HL-60 (cell line): ENCODE results near the gene TBCD.

Experiments used
- GABPA ChIP-seq: IDR thresholded peaks from 2 replicates; pipeline ENCODE4 v1.6.1; 2012; ENCODE audit warnings: low read depth
- POLR2AphosphoS5 ChIP-seq: IDR thresholded peaks from 2 replicates; pipeline ENCODE4 v1.6.1; 2012; ENCODE audit warnings: low read depth
- TF ChIP-seq, protein P1 (sequence below): IDR thresholded peaks from one replicate; pipeline ENCODE4 v1.5.1; 2011; ENCODE audit warnings: low read length, control low read depth, inconsistent platforms; ENCODE audit not compliant: insufficient read depth
- TF ChIP-seq, protein P2 (sequence below): IDR thresholded peaks from 2 replicates; pipeline ENCODE4 v1.6.1; 2012; ENCODE audit warnings: low read depth; ENCODE audit not compliant: insufficient replicate concordance

DNA sequence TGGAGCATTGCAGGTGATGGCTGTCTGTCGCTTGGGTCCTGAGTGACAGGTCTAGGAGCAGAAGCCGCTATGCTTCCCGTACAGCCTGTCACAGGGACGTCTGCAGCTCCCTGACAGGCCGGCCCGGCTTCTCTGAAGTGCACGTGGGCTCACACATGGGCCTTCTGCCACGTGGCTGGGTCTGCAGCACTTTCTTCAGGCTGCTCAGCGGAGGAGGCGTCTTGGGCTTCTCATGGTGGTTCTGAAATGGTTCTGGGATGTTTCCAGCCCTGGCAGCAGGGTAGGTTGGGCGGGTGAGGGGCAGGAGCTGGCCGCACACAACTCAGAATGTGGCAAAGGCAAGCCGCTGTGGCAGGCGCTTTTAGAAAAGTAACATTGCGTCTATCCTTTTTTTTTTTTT is 168.3 kb downstream of the TBCD start:
- TF ChIP-seq, protein P1, sequence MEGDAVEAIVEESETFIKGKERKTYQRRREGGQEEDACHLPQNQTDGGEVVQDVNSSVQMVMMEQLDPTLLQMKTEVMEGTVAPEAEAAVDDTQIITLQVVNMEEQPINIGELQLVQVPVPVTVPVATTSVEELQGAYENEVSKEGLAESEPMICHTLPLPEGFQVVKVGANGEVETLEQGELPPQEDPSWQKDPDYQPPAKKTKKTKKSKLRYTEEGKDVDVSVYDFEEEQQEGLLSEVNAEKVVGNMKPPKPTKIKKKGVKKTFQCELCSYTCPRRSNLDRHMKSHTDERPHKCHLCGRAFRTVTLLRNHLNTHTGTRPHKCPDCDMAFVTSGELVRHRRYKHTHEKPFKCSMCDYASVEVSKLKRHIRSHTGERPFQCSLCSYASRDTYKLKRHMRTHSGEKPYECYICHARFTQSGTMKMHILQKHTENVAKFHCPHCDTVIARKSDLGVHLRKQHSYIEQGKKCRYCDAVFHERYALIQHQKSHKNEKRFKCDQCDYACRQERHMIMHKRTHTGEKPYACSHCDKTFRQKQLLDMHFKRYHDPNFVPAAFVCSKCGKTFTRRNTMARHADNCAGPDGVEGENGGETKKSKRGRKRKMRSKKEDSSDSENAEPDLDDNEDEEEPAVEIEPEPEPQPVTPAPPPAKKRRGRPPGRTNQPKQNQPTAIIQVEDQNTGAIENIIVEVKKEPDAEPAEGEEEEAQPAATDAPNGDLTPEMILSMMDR = no peak
- TF ChIP-seq POLR2AphosphoS5 = no peak
- TF ChIP-seq GABPA = no peak
- TF ChIP-seq, protein P2, sequence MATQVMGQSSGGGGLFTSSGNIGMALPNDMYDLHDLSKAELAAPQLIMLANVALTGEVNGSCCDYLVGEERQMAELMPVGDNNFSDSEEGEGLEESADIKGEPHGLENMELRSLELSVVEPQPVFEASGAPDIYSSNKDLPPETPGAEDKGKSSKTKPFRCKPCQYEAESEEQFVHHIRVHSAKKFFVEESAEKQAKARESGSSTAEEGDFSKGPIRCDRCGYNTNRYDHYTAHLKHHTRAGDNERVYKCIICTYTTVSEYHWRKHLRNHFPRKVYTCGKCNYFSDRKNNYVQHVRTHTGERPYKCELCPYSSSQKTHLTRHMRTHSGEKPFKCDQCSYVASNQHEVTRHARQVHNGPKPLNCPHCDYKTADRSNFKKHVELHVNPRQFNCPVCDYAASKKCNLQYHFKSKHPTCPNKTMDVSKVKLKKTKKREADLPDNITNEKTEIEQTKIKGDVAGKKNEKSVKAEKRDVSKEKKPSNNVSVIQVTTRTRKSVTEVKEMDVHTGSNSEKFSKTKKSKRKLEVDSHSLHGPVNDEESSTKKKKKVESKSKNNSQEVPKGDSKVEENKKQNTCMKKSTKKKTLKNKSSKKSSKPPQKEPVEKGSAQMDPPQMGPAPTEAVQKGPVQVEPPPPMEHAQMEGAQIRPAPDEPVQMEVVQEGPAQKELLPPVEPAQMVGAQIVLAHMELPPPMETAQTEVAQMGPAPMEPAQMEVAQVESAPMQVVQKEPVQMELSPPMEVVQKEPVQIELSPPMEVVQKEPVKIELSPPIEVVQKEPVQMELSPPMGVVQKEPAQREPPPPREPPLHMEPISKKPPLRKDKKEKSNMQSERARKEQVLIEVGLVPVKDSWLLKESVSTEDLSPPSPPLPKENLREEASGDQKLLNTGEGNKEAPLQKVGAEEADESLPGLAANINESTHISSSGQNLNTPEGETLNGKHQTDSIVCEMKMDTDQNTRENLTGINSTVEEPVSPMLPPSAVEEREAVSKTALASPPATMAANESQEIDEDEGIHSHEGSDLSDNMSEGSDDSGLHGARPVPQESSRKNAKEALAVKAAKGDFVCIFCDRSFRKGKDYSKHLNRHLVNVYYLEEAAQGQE = no peak
